Common myeloid progenitor, CD34-positive (primary cell): ENCODE data around the gene CCDC192.
A peak's percentile ranks its signal among the peaks of the same experiment; 100 is the strongest.

Experiments
- CTCF ChIA-PET: fragments of 350-600 bp; sonication (Branson Sonifier 250); formaldehyde crosslinking; loops from one replicate; lab custom pipeline; 2021; ENCODE audit warnings: antibody characterized with exemption; lab: Charles Lee
- POLR2A ChIA-PET: fragments of 350-600 bp; sonication (Branson Sonifier 250); formaldehyde crosslinking; loops from one replicate; lab custom pipeline; 2021; ENCODE audit warnings: antibody characterized with exemption; lab: Charles Lee
- DNase-seq, 3 donors: peaks; one replicate each; pipeline versions ENCODE4 v3.0.0 to v3.0.0-alpha.2; 2013
- H3K27ac ChIP-seq, 2 experiments: 1 replicate in 1 of 2; 2 replicates in 1 of 2; pipeline ENCODE4 v1.7.0; 2013; ENCODE audit warnings: inconsistent platforms in 2 of 2, low read length in 2 of 2, mild to moderate bottlenecking in 2 of 2, low read depth in 1 of 2, moderate library complexity in 1 of 2; ENCODE audit not compliant: severe bottlenecking in 2 of 2, insufficient read depth in 1 of 2, poor library complexity in 1 of 2
- H3K27me3 ChIP-seq, 5 experiments: replicated peaks in 2 of 5; 1 replicate in 3 of 5; 2 replicates in 2 of 5; pipeline versions ENCODE4 v1.6.1 to v1.7.0; 2013; ENCODE audit warnings: low read length in 4 of 5, mild to moderate bottlenecking in 2 of 5, moderate library complexity in 2 of 5, inconsistent platforms in 1 of 5; ENCODE audit not compliant: insufficient read depth in 5 of 5, control insufficient read depth in 4 of 5
- H3K36me3 ChIP-seq, 4 experiments: 1 replicate in 2 of 4; 2 replicates in 2 of 4; pipeline versions ENCODE4 v1.6.1 to v1.7.0; 2013; ENCODE audit warnings: low read length in 3 of 4, control low read depth in 1 of 4, mild to moderate bottlenecking in 1 of 4; ENCODE audit not compliant: control insufficient read depth in 4 of 4, insufficient read depth in 4 of 4
- H3K4me1 ChIP-seq, 4 experiments: 1 replicate in 3 of 4; 2 replicates in 1 of 4; pipeline versions ENCODE4 v1.6.1 to v1.7.1; 2013; ENCODE audit warnings: low read length in 3 of 4, mild to moderate bottlenecking in 3 of 4, control low read depth in 1 of 4, inconsistent platforms in 1 of 4, moderate library complexity in 1 of 4; ENCODE audit not compliant: control insufficient read depth in 4 of 4, insufficient read depth in 4 of 4; ENCODE audit errors: control extremely low read depth in 1 of 4
- H3K4me3 ChIP-seq, 7 experiments: 1 replicate in 4 of 7; 2 replicates in 3 of 7; pipeline versions ENCODE4 v1.5.1 to v1.7.0; 2013; ENCODE audit warnings: mild to moderate bottlenecking in 7 of 7, low read length in 6 of 7, moderate library complexity in 6 of 7, inconsistent platforms in 2 of 7, low read depth in 2 of 7, control low read depth in 1 of 7; ENCODE audit not compliant: insufficient read depth in 4 of 7, control insufficient read depth in 1 of 7; ENCODE audit errors: extremely low read depth in 1 of 7
- H3K9me3 ChIP-seq, 5 experiments: 1 replicate in 4 of 5; 2 replicates in 1 of 5; pipeline versions ENCODE4 v1.6.1 to v1.7.1; 2013; ENCODE audit warnings: low read length in 4 of 5, mild to moderate bottlenecking in 2 of 5, inconsistent platforms in 1 of 5, low read depth in 1 of 5, moderate library complexity in 1 of 5; ENCODE audit not compliant: control insufficient read depth in 4 of 5, insufficient read depth in 2 of 5; ENCODE audit errors: control extremely low read depth in 1 of 5
- WGBS: methylation state at CpG from one replicate; pipeline ENCODE4 v1.1.5; 2013; ENCODE audit not compliant: insufficient coverage; 5-methylcytosine and 5-hydroxymethylcytosine counted together

Gene CCDC192

GRCh38 chr5:127940854-127941253 lies 237.7 kb downstream of the CCDC192 start:
- Histone ChIP-seq H3K36me3 (no peaks in the 10 kb centered on the region), H3K4me3 (no peak overlapping the region), H3K9me3 (no peaks in the 10 kb centered on the region), H3K27me3 (no peaks in the 10 kb centered on the region), H3K4me1 (peaks cover 0 to 4% (median 0%) of the 10 kb centered on the region in 4 experiments), H3K27ac (no peak overlapping the region)
- ChIA-PET CTCF (interaction anchor here (1.5 kb wide), 1 partner anchor 17 kb away, joined by 5 read pairs; no protein-coding TSS in a partner anchor), POLR2A (no interaction called here)
- 100% methylated on average over 1 of the region's 1 CpG for WGBS
- no peak for DNase-seq

- H3K36me3 ChIP-seq, result no peaks in the 10 kb centered on the region
- ChIA-PET POLR2A (no interaction called here), CTCF (interaction anchor here (0.6 to 1.5 kb wide), 3 partner anchors 16 to 123 kb away, joined by 3 to 5 read pairs (median 3); no protein-coding TSS in a partner anchor)
- DNase-seq, result no peak
- no peak overlapping the region for H3K4me3 ChIP-seq
- peaks cover 0 to 4% (median 0%) of the 10 kb centered on the region in 4 experiments for H3K4me1 ChIP-seq
- H3K9me3 ChIP-seq, result no peaks in the 10 kb centered on the region
- no peak overlapping the region for H3K27ac ChIP-seq
- 97% methylated on average over 6 of the region's 9 CpGs for WGBS
- no peaks in the 10 kb centered on the region for H3K27me3 ChIP-seq
Measured at GRCh38 chr5:127941646-127942045, 238.5 kb downstream of the CCDC192 start.

GRCh38 chr5:127942246-127943060 lies 239.3 kb downstream of the CCDC192 start:
- Histone ChIP-seq H3K9me3 (no peaks in the 10 kb centered on the region), H3K4me1 (peaks cover 0 to 4% (median 0%) of the 10 kb centered on the region in 4 experiments), H3K4me3 (no peak overlapping the region), H3K27me3 (no peaks in the 10 kb centered on the region), H3K36me3 (no peaks in the 10 kb centered on the region), H3K27ac (no peak overlapping the region)
- DNase-seq, result peak in 2 of 3 donors; percentile 34 to 42
- WGBS, result 43% methylated on average over 2 of the region's 3 CpGs
- ChIA-PET CTCF (interaction anchor here (0.6 to 1.5 kb wide), 3 partner anchors 15 to 122 kb away, joined by 3 to 5 read pairs (median 3); no protein-coding TSS in a partner anchor), POLR2A (no interaction called here)

- Histone ChIP-seq H3K9me3 (no peaks in the 10 kb centered on the region), H3K27ac (no peak overlapping the region), H3K4me3 (no peak overlapping the region), H3K27me3 (no peaks in the 10 kb centered on the region), H3K4me1 (peaks cover 0 to 4% (median 0%) of the 10 kb centered on the region in 4 experiments), H3K36me3 (no peaks in the 10 kb centered on the region)
- WGBS, result 96% methylated on average over 4 of the region's 4 CpGs
- DNase-seq, result no peak
- ChIA-PET POLR2A (no interaction called here), CTCF (no interaction called here)
Measured at GRCh38 chr5:127943061-127943371, 239.8 kb downstream of the CCDC192 start.

DNA sequence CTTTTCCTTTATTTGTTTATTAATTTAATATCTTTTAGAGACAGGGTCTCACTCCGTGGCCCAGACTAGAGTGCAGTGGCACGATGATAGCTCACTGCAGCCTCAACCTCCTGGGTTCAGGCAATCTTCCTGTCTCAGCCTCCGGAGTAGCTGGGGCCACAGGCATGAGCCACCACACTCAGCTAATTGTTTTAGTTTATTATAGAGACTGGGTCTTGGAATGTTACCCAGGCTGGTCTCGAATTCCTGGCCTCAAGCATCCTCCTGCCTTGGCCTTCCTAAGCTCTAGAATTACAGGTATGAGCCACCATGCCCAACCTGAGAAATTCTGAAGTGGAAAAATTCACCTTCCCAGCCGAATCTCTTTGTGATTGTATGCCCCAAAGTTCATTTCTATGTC lies 240.9 kb downstream of the CCDC192 start:
- Histone ChIP-seq H3K36me3 (no peaks in the 10 kb centered on the region), H3K4me1 (peaks cover 0 to 4% (median 0%) of the 10 kb centered on the region in 4 experiments), H3K9me3 (no peaks in the 10 kb centered on the region), H3K4me3 (no peak overlapping the region), H3K27me3 (no peaks in the 10 kb centered on the region), H3K27ac (no peak overlapping the region)
- 100% methylated on average over 4 of the region's 5 CpGs for WGBS
- ChIA-PET CTCF (no interaction called here), POLR2A (no interaction called here)
- DNase-seq, result no peak

DNA sequence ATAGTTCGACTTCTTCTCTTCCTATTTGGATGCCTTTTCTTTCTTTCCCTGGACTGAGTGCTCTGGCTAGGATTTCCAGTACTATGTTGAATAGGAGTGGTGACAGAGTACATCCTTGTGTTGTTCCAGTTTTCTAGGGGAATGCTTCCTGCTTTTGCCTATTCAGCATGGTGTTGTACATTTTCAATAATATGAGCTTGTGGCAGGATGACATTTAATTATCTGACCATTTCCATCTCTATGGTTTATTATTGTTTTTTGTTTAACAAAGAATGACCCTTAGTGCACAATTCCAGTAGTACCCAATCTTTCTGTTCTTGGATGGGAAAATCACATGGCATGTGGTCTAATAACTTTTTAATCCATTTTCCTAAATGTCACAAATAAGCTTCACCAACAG lies 244.8 kb downstream of the CCDC192 start:
- Histone ChIP-seq H3K27ac (no peak overlapping the region), H3K36me3 (no peaks in the 10 kb centered on the region), H3K4me3 (no peak overlapping the region), H3K27me3 (no peaks in the 10 kb centered on the region), H3K4me1 (no peaks in the 10 kb centered on the region), H3K9me3 (no peaks in the 10 kb centered on the region)
- CTCF ChIA-PET, result no interaction called here
- POLR2A ChIA-PET, result no interaction called here
- no peak for DNase-seq
- no CpG with 5 or more reads among the region's 1 CpG for WGBS

- Histone ChIP-seq H3K4me3 (no peak overlapping the region), H3K4me1 (no peaks in the 10 kb centered on the region), H3K27me3 (no peaks in the 10 kb centered on the region), H3K36me3 (no peaks in the 10 kb centered on the region), H3K9me3 (peaks cover 0 to 3% (median 0%) of the 10 kb centered on the region in 5 experiments), H3K27ac (no peak overlapping the region)
- WGBS, result 100% methylated on average over 1 of the region's 6 CpGs
- ChIA-PET CTCF (no interaction called here), POLR2A (no interaction called here)
- DNase-seq, result no peak
Measured at GRCh38 chr5:127950707-127951391, 247.7 kb downstream of the CCDC192 start.
